ENCODE measurements around the gene MALRD1.

GRCh38 chr10:19333631-19334030, 285.0 kb downstream of the MALRD1 start:
- no peak for TF ChIP-seq CTCF (IDR thresholded peaks at IDR 0.05)
- no peak for TF ChIP-seq POLR2AphosphoS5 (IDR thresholded peaks at IDR 0.05)

Measured in sigmoid colon (tissue), 4 donors.